ENCODE measurements around the gene TBC1D8.
A peak's percentile ranks its signal among the peaks of the same experiment; 100 is the strongest.
"Not testable (repeated sequence)": the region's sequence is repeated elsewhere in the genome, so short reads cannot be mapped to it uniquely, and the experiment has no call there.

TBC1D8 gene

DNA sequence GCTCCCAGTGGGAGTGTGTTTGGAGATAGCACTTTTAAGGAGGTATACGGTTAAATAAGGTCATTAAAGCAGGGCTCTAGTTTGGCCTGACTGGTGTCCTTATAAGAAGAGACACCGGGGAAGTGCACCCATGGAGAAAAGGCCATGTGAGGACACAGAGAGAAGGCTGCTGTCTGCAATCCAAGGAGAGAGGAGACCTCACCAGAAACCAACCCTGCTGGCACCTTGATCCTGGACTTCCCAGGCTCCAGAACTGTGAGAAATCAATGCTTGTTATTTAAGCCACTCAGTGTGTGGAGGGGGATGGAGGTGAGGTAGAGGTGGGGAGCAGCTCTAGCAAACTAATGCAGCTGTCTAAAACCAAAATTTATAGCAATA lies 87.1 kb downstream of the TBC1D8 start:
- DNase-seq (ENCODE audit: low read depth) = no peak
- no peak for TF ChIP-seq CTCF (IDR thresholded peaks at IDR 0.05; ENCODE audit: control insufficient read depth, insufficient read depth, low read depth, low read length, missing control alignments)
- no peak overlapping the region for H3K4me3 ChIP-seq (ENCODE audit: control insufficient read depth, low read depth, low read length)

DNA sequence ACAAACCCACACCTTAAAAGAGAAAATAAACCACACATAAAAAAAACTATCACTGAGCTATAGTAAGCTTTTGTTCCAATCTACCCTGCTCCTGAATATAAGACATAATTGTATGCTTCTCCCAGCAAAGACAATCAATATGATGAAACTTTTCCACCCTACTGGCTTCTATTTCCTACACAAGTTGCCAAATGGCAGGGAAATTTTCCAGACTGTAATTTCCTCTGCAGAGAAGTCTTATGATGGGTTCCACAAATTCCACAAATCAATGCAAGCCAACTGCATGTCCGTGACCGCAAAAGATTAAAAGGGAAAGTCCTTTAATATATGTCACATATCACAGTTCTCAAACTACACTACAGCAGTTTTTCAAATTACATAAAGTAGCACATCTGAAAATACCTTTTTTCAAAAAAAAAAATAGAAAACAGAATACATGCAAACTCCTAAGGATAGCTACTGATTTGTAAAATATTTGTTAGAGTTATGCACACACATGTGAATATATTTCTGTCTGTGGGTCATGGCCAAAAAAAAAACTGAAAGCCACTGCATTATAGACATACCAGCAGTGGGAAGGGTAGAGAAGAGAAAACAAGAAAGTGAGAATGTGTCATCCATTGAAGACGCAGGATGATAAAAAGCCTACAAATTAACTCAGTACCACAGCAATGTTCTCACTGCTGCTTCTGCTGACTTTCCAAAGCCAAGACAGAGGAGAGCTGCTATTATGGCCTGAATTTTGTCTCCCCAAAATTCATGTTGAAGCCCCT lies 87.6 kb downstream of the TBC1D8 start:
- TF ChIP-seq CTCF (IDR thresholded peaks at IDR 0.05; ENCODE audit: control insufficient read depth, insufficient read depth, low read depth, low read length, missing control alignments) = no peak
- H3K4me3 ChIP-seq (ENCODE audit: control insufficient read depth, low read depth, low read length) = no peak overlapping the region
- DNase-seq (ENCODE audit: low read depth) = peak; percentile 52

DNA sequence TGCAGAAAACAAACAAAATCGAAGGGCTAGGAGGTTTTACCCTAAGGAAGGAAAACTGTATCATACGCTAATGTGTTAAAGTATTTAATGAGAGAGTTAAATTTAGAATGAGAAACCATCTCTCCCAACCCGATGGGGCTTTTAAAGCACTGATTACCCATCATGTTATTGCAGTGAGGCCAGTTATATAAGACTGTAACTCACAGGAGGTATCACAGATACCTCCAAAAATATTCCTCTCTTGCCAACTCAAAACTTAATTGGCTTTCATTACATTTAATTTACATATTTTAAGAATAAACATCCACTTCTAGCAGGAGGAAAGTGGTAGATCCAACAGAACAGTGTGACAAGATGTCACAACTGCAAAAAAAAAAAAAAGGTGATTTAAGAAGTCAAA lies 92.8 kb downstream of the TBC1D8 start:
- H3K4me3 ChIP-seq (ENCODE audit: control insufficient read depth, low read depth, low read length) = no peak overlapping the region
- no peak for TF ChIP-seq CTCF (IDR thresholded peaks at IDR 0.05; ENCODE audit: control insufficient read depth, insufficient read depth, low read depth, low read length, missing control alignments)
- DNase-seq (ENCODE audit: low read depth) = no peak

GRCh38 chr2:101057051-101057933 lies 93.9 kb downstream of the TBC1D8 start:
- no peak overlapping the region for H3K4me3 ChIP-seq (ENCODE audit: control insufficient read depth, low read depth, low read length)
- no peak for DNase-seq (ENCODE audit: low read depth)
- TF ChIP-seq CTCF (IDR thresholded peaks at IDR 0.05; ENCODE audit: control insufficient read depth, insufficient read depth, low read depth, low read length, missing control alignments) = no peak

- no peak for DNase-seq (ENCODE audit: low read depth)
- H3K4me3 ChIP-seq (ENCODE audit: control insufficient read depth, low read depth, low read length) = no peak overlapping the region
- TF ChIP-seq CTCF (IDR thresholded peaks at IDR 0.05; ENCODE audit: control insufficient read depth, insufficient read depth, low read depth, low read length, missing control alignments) = no peak
Observed at GRCh38 chr2:101053117-101053516, 98.1 kb downstream of the TBC1D8 start.

DNA sequence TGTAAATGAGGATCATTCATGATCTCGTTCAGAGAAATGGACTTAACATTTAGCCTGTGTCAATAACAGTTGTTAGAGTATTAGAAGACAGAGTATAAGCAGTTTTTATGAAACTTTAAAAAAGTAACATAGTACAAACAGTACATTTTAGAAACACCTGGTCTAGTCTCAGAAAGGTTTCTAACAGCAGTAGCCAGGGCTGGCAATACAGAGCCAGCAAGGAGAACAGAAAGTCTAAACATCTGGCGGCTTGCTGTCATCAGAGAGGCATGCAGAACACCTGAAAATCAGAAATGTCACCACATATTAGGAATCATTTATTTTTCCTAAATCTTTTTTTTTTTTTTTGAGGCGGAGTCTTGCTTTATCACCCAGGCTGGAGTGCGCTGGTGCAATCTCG lies 99.0 kb downstream of the TBC1D8 start:
- DNase-seq (ENCODE audit: low read depth) = no peak

DNA sequence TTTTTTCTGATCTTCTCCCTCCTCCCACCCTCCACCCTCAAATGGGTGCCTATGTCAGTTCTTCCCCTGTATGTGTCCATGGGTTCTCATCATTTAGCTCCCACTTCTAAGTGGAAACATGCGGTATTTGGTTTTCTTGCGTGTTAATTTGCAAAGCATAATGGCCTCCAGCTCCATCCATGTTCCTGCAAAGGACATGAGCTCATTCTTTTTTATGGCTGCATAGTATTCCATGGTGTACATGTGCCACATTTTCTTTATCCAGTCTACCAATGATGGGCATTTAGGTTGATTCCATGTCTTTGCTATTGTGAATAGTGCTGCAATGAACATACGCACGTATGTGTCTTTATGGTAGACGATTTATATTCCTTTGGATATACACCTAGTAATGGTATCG lies 100.3 kb downstream of the TBC1D8 start:
- DNase-seq (ENCODE audit: low read depth) = not testable (repeated sequence)

More for the DNA sequence above, 99.0 kb downstream of the TBC1D8 start:
- no peak overlapping the region for H3K4me3 ChIP-seq (ENCODE audit: control insufficient read depth, low read depth, low read length)
- no peak for TF ChIP-seq CTCF (IDR thresholded peaks at IDR 0.05; ENCODE audit: control insufficient read depth, insufficient read depth, low read depth, low read length, missing control alignments)

More for the DNA sequence above, 100.3 kb downstream of the TBC1D8 start:
- H3K4me3 ChIP-seq (ENCODE audit: control insufficient read depth, low read depth, low read length) = not testable (repeated sequence)
